IMR-90 (cell line): ENCODE data around the gene PGF. TPM values are rescaled to one million over a fixed set of nuclear protein-coding genes. Genes with fewer than 3 reads are reported as not detected.

ENCODE experiments used
- ATAC-seq: fragments of 200-7000 bp; cut with Tn5 transposase; 2 replicates; pipeline ENCODE4 v1.9.1; 2020; ENCODE audit warnings: low read depth, mild to moderate bottlenecking, moderate library complexity
- BruUV-seq: library from RNA; stranded (reverse); fragments of 400-500 nt; replicated peaks from 2 replicates; lab custom pipeline; 2021; lab: Mats Ljungman, UMichigan
- CTCF ChIA-PET: fragments of 300-600 bp; formaldehyde crosslinking; extraction: SDS; loops from one replicate; lab custom pipeline; 2021; ENCODE audit warnings: antibody characterized with exemption; lab: Yijun Ruan, JAX
- POLR2A ChIA-PET: fragments of 300-600 bp; sonication (Branson Sonifier 250); formaldehyde crosslinking; loops from one replicate; lab custom pipeline; 2022; ENCODE audit warnings: antibody characterized with exemption; ENCODE audit not compliant: unreplicated experiment; lab: Charles Lee
- DNase-seq: peaks from one replicate; pipeline ENCODE4 v3.0.0; 2013
- H2AFZ ChIP-seq: replicated peaks from 2 replicates; pipeline ENCODE3; 2013; ENCODE audit warnings: low read length, mild to moderate bottlenecking; ENCODE audit not compliant: poor library complexity
- H2AK5ac ChIP-seq: 2 replicates; pipeline ENCODE4 v1.6.1; 2013; ENCODE audit warnings: low read depth, low read length, inconsistent platforms
- H2AK9ac ChIP-seq: replicated peaks from 2 replicates; pipeline ENCODE3; 2013; ENCODE audit warnings: mild to moderate bottlenecking, low read depth, low read length, moderate library complexity; ENCODE audit not compliant: poor library complexity
- H2BK120ac ChIP-seq: 2 replicates; pipeline ENCODE4 v1.6.1; 2013; ENCODE audit warnings: low read depth, low read length, inconsistent platforms
- H2BK15ac ChIP-seq: 3 replicates; pipeline ENCODE4 v1.6.1; 2013; ENCODE audit warnings: low read depth, low read length, inconsistent platforms
- H2BK20ac ChIP-seq: 2 replicates; pipeline ENCODE4 v1.6.1; 2013; ENCODE audit warnings: low read depth, mild to moderate bottlenecking, inconsistent platforms, low read length, moderate library complexity
- H2BK5ac ChIP-seq: 2 replicates; pipeline ENCODE4 v1.6.1; 2013; ENCODE audit warnings: mild to moderate bottlenecking, low read depth, low read length, inconsistent platforms; ENCODE audit not compliant: poor library complexity, severe bottlenecking
- H3K14ac ChIP-seq: replicated peaks from 2 replicates; pipeline ENCODE4 v1.6.1; 2013; ENCODE audit warnings: low read depth, low read length, inconsistent platforms
- H3K18ac ChIP-seq: 2 replicates; pipeline ENCODE4 v1.6.1; 2013; ENCODE audit warnings: low read depth, low read length, control low read depth
- H3K23ac ChIP-seq: 2 replicates; pipeline ENCODE4 v1.6.1; 2013; ENCODE audit warnings: low read depth, low read length, inconsistent platforms
- H3K27ac ChIP-seq: 2 replicates; pipeline ENCODE4 v1.5.1; 2013; ENCODE audit warnings: mild to moderate bottlenecking, control low read depth, low read length; ENCODE audit not compliant: insufficient read depth
- H3K27me3 ChIP-seq: 2 replicates; pipeline ENCODE4 v1.6.1; 2013; ENCODE audit warnings: low read length; ENCODE audit not compliant: control insufficient read depth, insufficient read depth
- H3K36me3 ChIP-seq: 2 replicates; pipeline ENCODE4 v1.6.1; 2013; ENCODE audit warnings: low read length, mixed read lengths; ENCODE audit not compliant: control insufficient read depth, insufficient read depth
- H3K4ac ChIP-seq: 2 replicates; pipeline ENCODE4 v1.6.1; 2013; ENCODE audit warnings: low read depth, low read length, inconsistent platforms
- H3K4me1 ChIP-seq: 2 replicates; pipeline ENCODE4 v1.6.1; 2013; ENCODE audit warnings: low read length, mixed read lengths; ENCODE audit not compliant: control insufficient read depth, insufficient read depth
- H3K4me2 ChIP-seq: 2 replicates; pipeline ENCODE4 v1.6.1; 2013; ENCODE audit warnings: low read depth, mild to moderate bottlenecking, control low read depth, low read length, moderate library complexity
- H3K4me3 ChIP-seq: 2 replicates; pipeline ENCODE4 v1.5.1; 2013; ENCODE audit warnings: low read depth, mild to moderate bottlenecking, control low read depth, low read length, moderate library complexity; ENCODE audit not compliant: insufficient read depth
- H3K56ac ChIP-seq: 2 replicates; pipeline ENCODE4 v1.6.1; 2013; ENCODE audit warnings: low read length, inconsistent platforms; ENCODE audit not compliant: insufficient read depth; ENCODE audit errors: extremely low read depth
- H3K79me1 ChIP-seq, 2 experiments: 2 replicates each; pipeline ENCODE4 v1.6.1; 2013; ENCODE audit warnings: low read length in 2 of 2, inconsistent platforms in 1 of 2, low read depth in 1 of 2
- H3K9ac ChIP-seq: 2 replicates; pipeline ENCODE4 v1.6.1; 2013; ENCODE audit warnings: low read depth, low read length, control low read depth
- H3K9me1 ChIP-seq: 2 replicates; pipeline ENCODE4 v1.6.1; 2013; ENCODE audit warnings: low read length, inconsistent platforms; ENCODE audit not compliant: insufficient read depth
- H3K9me3 ChIP-seq: 2 replicates; pipeline ENCODE4 v1.6.1; 2013; ENCODE audit warnings: low read length; ENCODE audit not compliant: control insufficient read depth, insufficient read depth
- H4K20me1 ChIP-seq: 2 replicates; pipeline ENCODE4 v1.6.1; 2013; ENCODE audit warnings: low read length, inconsistent platforms; ENCODE audit not compliant: insufficient read depth
- H4K5ac ChIP-seq: 2 replicates; pipeline ENCODE4 v1.6.1; 2013; ENCODE audit warnings: mild to moderate bottlenecking, low read depth, low read length, control low read depth
- H4K8ac ChIP-seq, 2 experiments: 2 replicates each; pipeline ENCODE4 v1.6.1; 2013; ENCODE audit warnings: low read depth in 2 of 2, low read length in 2 of 2, control low read depth in 1 of 2, inconsistent platforms in 1 of 2
- H4K91ac ChIP-seq: 2 replicates; pipeline ENCODE4 v1.6.1; 2013; ENCODE audit warnings: low read depth, low read length, inconsistent platforms; ENCODE audit not compliant: insufficient read depth
- BHLHE40 ChIP-seq: fragments of 150-350 bp; IDR thresholded peaks from 2 replicates; pipeline ENCODE4 v1.6.1; 2016; ENCODE audit warnings: mild to moderate bottlenecking, low read depth, low read length
- MXI1 ChIP-seq: IDR thresholded peaks from 2 replicates; pipeline ENCODE4 v1.6.1; 2012; ENCODE audit warnings: low read depth, mild to moderate bottlenecking, low read length, moderate library complexity, borderline replicate concordance
- WGBS, 2 experiments: methylation state at CpG; one replicate each; pipeline versions ENCODE4 v1.1.5 to v1.1.7; 2013; ENCODE audit warnings: missing lambda C conversion rate in 2 of 2; ENCODE audit not compliant: insufficient read length in 1 of 2; ENCODE audit errors: extremely low coverage in 2 of 2; 5-methylcytosine and 5-hydroxymethylcytosine counted together
- dilution Hi-C: fragments of 300-500 bp; cut with HindIII; formaldehyde crosslinking; loops from one replicate; pipeline ENCODE4 v1.14.3; 2018; ENCODE audit warnings: low sequenced_read_pairs; ENCODE audit not compliant: unreplicated experiment
- in situ Hi-C: fragments of 300-500 bp; cut with MboI; formaldehyde crosslinking; loops from 3 replicates; pipeline ENCODE4 v1.14.3; 2019; ENCODE audit warnings: low sequenced_read_pairs, inconsistent platforms, mixed read lengths
- intact Hi-C: fragments of 100-400 bp; cut with micrococcal nuclease; formaldehyde crosslinking; loops from 2 replicates; pipeline ENCODE4 v1.10.0; 2022
- polyA plus RNA-seq, 3 experiments: library from polyadenylated mRNA; depleted of rRNA; stranded (reverse); fragments of >200 nt; gene quantifications; 2 replicates each; pipeline ENCODE4 v1.2.3, GENCODE V29; 2012; ENCODE audit warnings: low replicate concordance in 1 of 3
- total RNA-seq: library from RNA; depleted of rRNA; stranded (reverse); fragments of >200 nt; gene quantifications from 2 replicates; pipeline ENCODE4 v1.2.3, GENCODE V29; 2012

PGF gene
- total and polyA plus RNA-seq, 2 of the 4 experiments (the other 2 are of a cell fraction), result 0.36 to 0.39 TPM

- Histone ChIP-seq H3K9ac (no peak overlapping the region), H4K20me1 (no peaks in the 10 kb centered on the region), H2BK15ac (no peak overlapping the region), H2BK20ac (no peak overlapping the region), H4K91ac (no peak overlapping the region), H3K23ac (no peak overlapping the region), H3K18ac (no peak overlapping the region), H2AK5ac (no peak overlapping the region), H3K4me1 (no peaks in the 10 kb centered on the region), H3K56ac (no peak overlapping the region), H4K5ac (no peak overlapping the region), H3K36me3 (no peaks in the 10 kb centered on the region), H2AK9ac (no peak overlapping the region), H3K79me1 (no peaks in the 10 kb centered on the region), H3K9me1 (0 out of 2 replicates have a peak, but pooled peaks cover 3% of the 10 kb centered on the region), H2AFZ (no peak overlapping the region), H2BK5ac (no peak overlapping the region), H3K9me3 (no peaks in the 10 kb centered on the region), H2BK120ac (peak overlapping the region; percentile 48; the same call in 1 of the 2 replicates), H3K27me3 (peaks cover 13% of the 10 kb centered on the region), H3K4ac (no peak overlapping the region), H3K14ac (no peak overlapping the region), H4K8ac (no peak overlapping the region), H3K4me2 (no peak overlapping the region), H3K4me3 (no peak overlapping the region), H3K27ac (no peak overlapping the region)
- ChIA-PET POLR2A (no interaction called here), CTCF (no interaction called here)
- in situ Hi-C loops, result no loop called here
- DNase-seq (no peak), ATAC-seq (no peak)
- 90% methylated on average over 2 of the region's 5 CpGs; no CpG with 5 or more reads in 1 of the 2 experiments for WGBS, 2 experiments
- no TSS peak for BruUV-seq
- TF ChIP-seq MXI1 (no peak), BHLHE40 (no peak)
- intact Hi-C loops, result no loop called here
- dilution Hi-C loops, result no loop called here
Measured at GRCh38 chr14:74973905-74974363, 18.5 kb upstream of the PGF start.
